T-cell (primary cell): Measurements from ENCODE around the gene FGF11. TPM values are rescaled to one million over a fixed set of nuclear protein-coding genes. Genes with fewer than 3 reads are reported as not detected.

Source experiments
- ATAC-seq, 4 experiments: fragments of 200-7000 bp in 3 of 4; fragments of 150-1000 bp in 1 of 4; cut with Tn5 transposase; replicated peaks in 1 of 4; 1 replicate in 3 of 4; 2 replicates in 1 of 4; pipeline ENCODE4 v1.10.0; 2021; ENCODE audit warnings: moderate library complexity in 3 of 4, mild to moderate bottlenecking in 2 of 4, moderate number of reproducible peaks in 1 of 4
- CTCF ChIA-PET, 2 donors: fragments of 300-600 bp; sonication (Branson Sonifier 250); formaldehyde crosslinking; loops; one replicate each; lab custom pipeline; 2022; ENCODE audit warnings: antibody characterized with exemption in 2 of 2; lab: Charles Lee
- POLR2A ChIA-PET, 2 donors: fragments of 300-600 bp; sonication (Branson Sonifier 250); formaldehyde crosslinking; loops; one replicate each; lab custom pipeline; 2022; ENCODE audit warnings: antibody characterized with exemption in 2 of 2; lab: Charles Lee
- DNase-seq, 35 experiments: peaks; one replicate each; pipeline versions ENCODE4 v3.0.0 to v3.0.0-alpha.2; 2013 to 2023
- H3K27ac ChIP-seq: one replicate; pipeline ENCODE4 v1.5.1; 2013; ENCODE audit warnings: low read length
- H3K27me3 ChIP-seq, 2 experiments: replicated peaks in 1 of 2; 1 replicate in 1 of 2; 2 replicates in 1 of 2; pipeline versions ENCODE4 v1.6.1 to v1.7.0; 2013; ENCODE audit warnings: low read length in 1 of 2, mixed read lengths in 1 of 2; ENCODE audit not compliant: control insufficient read depth in 2 of 2, insufficient read depth in 2 of 2; ENCODE audit errors: extremely low read depth in 1 of 2
- H3K36me3 ChIP-seq, 2 donors: 1 replicate in 1 of 2; 2 replicates in 1 of 2; pipeline versions ENCODE4 v1.6.1 to v1.7.0; 2013; ENCODE audit warnings: low read length in 1 of 2; ENCODE audit not compliant: control insufficient read depth in 2 of 2, insufficient read depth in 1 of 2; ENCODE audit errors: extremely low read depth in 1 of 2
- H3K4me1 ChIP-seq, 2 experiments: 1 replicate in 1 of 2; 2 replicates in 1 of 2; pipeline versions ENCODE4 v1.6.1 to v1.7.0; 2013; ENCODE audit warnings: low read length in 2 of 2, mixed read lengths in 1 of 2; ENCODE audit not compliant: insufficient read depth in 2 of 2, control insufficient read depth in 1 of 2; ENCODE audit errors: extremely low read depth in 1 of 2
- H3K4me3 ChIP-seq, 2 donors: 1 replicate in 1 of 2; 2 replicates in 1 of 2; pipeline versions ENCODE4 v1.5.1 to v1.7.0; 2013; ENCODE audit warnings: mild to moderate bottlenecking in 2 of 2, low read length in 1 of 2, moderate library complexity in 1 of 2; ENCODE audit not compliant: control insufficient read depth in 1 of 2; ENCODE audit errors: extremely low read depth in 1 of 2
- H3K9me3 ChIP-seq: 2 replicates; pipeline ENCODE4 v1.7.0; 2013
- H3K27ac Mint-ChIP-seq, 2 donors: one replicate each; pipeline ENCODE4 v1.8.0; 2020 to 2021; ENCODE audit warnings: mild to moderate bottlenecking in 2 of 2, mixed read lengths in 2 of 2
- H3K27me3 Mint-ChIP-seq, 2 donors: one replicate each; pipeline ENCODE4 v1.8.0; 2021 to 2022; ENCODE audit warnings: mixed read lengths in 2 of 2
- H3K36me3 Mint-ChIP-seq: one replicate; pipeline ENCODE4 v1.8.0; 2021; ENCODE audit warnings: mixed read lengths
- H3K4me1 Mint-ChIP-seq, 3 donors: one replicate each; pipeline ENCODE4 v1.8.0; 2020 to 2022; ENCODE audit warnings: mixed read lengths in 3 of 3, mild to moderate bottlenecking in 1 of 3
- H3K4me3 Mint-ChIP-seq, 3 donors: one replicate each; pipeline ENCODE4 v1.8.0; 2020 to 2022; ENCODE audit warnings: mild to moderate bottlenecking in 3 of 3, mixed read lengths in 3 of 3, moderate library complexity in 3 of 3
- H3K9me3 Mint-ChIP-seq, 3 donors: one replicate each; pipeline ENCODE4 v1.8.0; 2020 to 2022; ENCODE audit warnings: mixed read lengths in 3 of 3
- WGBS: methylation state at CpG from one replicate; pipeline ENCODE4 v1.1.5; 2013; ENCODE audit warnings: missing lambda C conversion rate; ENCODE audit not compliant: insufficient coverage; 5-methylcytosine and 5-hydroxymethylcytosine counted together
- total RNA-seq, 35 experiments: library from RNA in 6 of 35; stranded (reverse) in 6 of 35; fragments of 120-200 nt in 1 of 35; gene quantifications; one replicate each; pipeline versions ENCODE4 v1.2.1 to v1.2.4 and lab custom pipeline; 2013 to 2026

Gene FGF11
- total RNA-seq, 5 donors from 2014 or later (not counting 1 experiment from before 2014, with no cell fraction given) = 2.4 to 4.2 (median 3.3) TPM

GRCh38 chr17:7403977-7404736, 35.2 kb upstream of the FGF11 start, which contains the start of gene TMEM256:
Gene TMEM256 (minus strand): TSS chr17:7404097. CDS start chr17:7404084, 13 bp downstream.
- no peaks in the 10 kb centered on the region for H3K9me3 ChIP-seq
- H3K9me3 Mint-ChIP-seq = no peaks in the 10 kb centered on the region
- WGBS = under 1% methylated on average over 34 of the region's 49 CpGs
- peaks cover 3% of the 10 kb centered on the region for H3K36me3 Mint-ChIP-seq
- H3K4me1 ChIP-seq = peaks cover 2 to 32% of the 10 kb centered on the region in 2 experiments
- POLR2A ChIA-PET = interaction anchor here (0.5 to 1.0 kb wide), 7 partner anchors 10 to 213 kb away, joined by 3 to 8 read pairs (median 5); partner anchors contain the start of genes FXR2 (in 1 of the 2), GPS2 (in 1 of the 2), PLSCR3 (in 1 of the 2) and TMEM102 (in 1 of the 2)
- H3K27me3 ChIP-seq = peaks cover 0 to 8% of the 10 kb centered on the region in 2 experiments
- peaks cover 13 to 24% (median 15%) of the 10 kb centered on the region in 3 donors for H3K4me1 Mint-ChIP-seq
- no peaks in the 10 kb centered on the region for H3K36me3 ChIP-seq
- peak within 1 kb of the TSS; percentile 84 for H3K27ac ChIP-seq
- peak within 1 kb of the TSS; percentile 92 to 93 for H3K4me3 ChIP-seq
- H3K27me3 Mint-ChIP-seq = peaks cover 0 to 1% of the 10 kb centered on the region in 2 donors
- H3K4me3 Mint-ChIP-seq = peak within 1 kb of the TSS; percentile 90 to 95 (median 94)
- ATAC-seq (peak; percentile 86 to 91 (median 90)), DNase-seq (peak; percentile 87 to 98 (median 94))
- CTCF ChIA-PET = interaction anchor here in 1 of 2 donors (0.6 to 1.0 kb wide), 9 partner anchors 10 to 284 kb away, joined by 3 to 21 read pairs (median 3); partner anchors contain the start of genes PLSCR3, SAT2, TMEM102 and TP53
- peak within 1 kb of the TSS; percentile 87 to 96 for H3K27ac Mint-ChIP-seq

GRCh38 chr17:7404737-7405349, 34.5 kb upstream of the FGF11 start:
- Histone ChIP-seq H3K27ac (no peak overlapping the region), H3K36me3 (no peaks in the 10 kb centered on the region), H3K4me3 (peak overlapping the region; percentile 61 to 93), H3K27me3 (peaks cover 0 to 8% of the 10 kb centered on the region in 2 experiments), H3K9me3 (no peaks in the 10 kb centered on the region), H3K4me1 (peaks cover 2 to 32% of the 10 kb centered on the region in 2 experiments)
- H3K9me3 Mint-ChIP-seq = no peaks in the 10 kb centered on the region
- ChIA-PET CTCF (interaction anchor here in 1 of 2 donors (0.8 to 1.0 kb wide), 7 partner anchors 11 to 283 kb away, joined by 3 to 21 read pairs (median 3); partner anchors contain the start of genes PLSCR3, SAT2, TMEM102 and TP53), POLR2A (interaction anchor here in 1 of 2 donors (1.0 kb wide), 3 partner anchors 10 to 39 kb away, joined by 5 to 8 read pairs (median 6); partner anchors contain the start of genes PLSCR3 and TMEM102)
- peak in 26 of 35 experiments; percentile 54 to 84 (median 70) for DNase-seq
- 2% methylated on average over 43 of the region's 65 CpGs for WGBS
- H3K4me3 Mint-ChIP-seq = peak overlapping the region; percentile 90 to 95 (median 94)
- peaks cover 14 to 25% (median 15%) of the 10 kb centered on the region in 3 donors for H3K4me1 Mint-ChIP-seq
- ATAC-seq = peak; percentile 54 to 59 (median 57)
- peaks cover 0 to 1% of the 10 kb centered on the region in 2 donors for H3K27me3 Mint-ChIP-seq
- H3K36me3 Mint-ChIP-seq = peaks cover 3% of the 10 kb centered on the region
- H3K27ac Mint-ChIP-seq = peak overlapping the region; percentile 87 to 96

GRCh38 chr17:7405350-7406234, 33.7 kb upstream of the FGF11 start:
- Mint-ChIP-seq H3K4me1 (peaks cover 14 to 25% (median 15%) of the 10 kb centered on the region in 3 donors), H3K9me3 (no peaks in the 10 kb centered on the region), H3K4me3 (peak overlapping the region; percentile 75 to 90 (median 80)), H3K27me3 (peaks cover 0 to 1% of the 10 kb centered on the region in 2 donors), H3K27ac (peak overlapping the region in 1 of 2 donors; percentile 28), H3K36me3 (peaks cover 3% of the 10 kb centered on the region)
- Histone ChIP-seq H3K36me3 (no peaks in the 10 kb centered on the region), H3K27me3 (peaks cover 0 to 8% of the 10 kb centered on the region in 2 experiments), H3K27ac (no peak overlapping the region), H3K4me3 (peak overlapping the region; percentile 61 to 93), H3K4me1 (peaks cover 2 to 32% of the 10 kb centered on the region in 2 experiments), H3K9me3 (no peaks in the 10 kb centered on the region)
- 52% methylated on average over 23 of the region's 38 CpGs for WGBS
- ChIA-PET CTCF (no interaction called here), POLR2A (no interaction called here)
- ATAC-seq (no peak), DNase-seq (no peak)

- Histone ChIP-seq H3K4me1 (peaks cover 2 to 32% of the 10 kb centered on the region in 2 experiments), H3K27me3 (peaks cover 0 to 10% of the 10 kb centered on the region in 2 experiments), H3K27ac (no peak overlapping the region), H3K4me3 (no peak overlapping the region), H3K36me3 (no peaks in the 10 kb centered on the region), H3K9me3 (no peaks in the 10 kb centered on the region)
- DNase-seq = peak in 1 of 35 experiments; percentile 24
- ATAC-seq = no peak
- H3K9me3 Mint-ChIP-seq = no peaks in the 10 kb centered on the region
- ChIA-PET POLR2A (interaction anchor here in 1 of 2 donors (0.6 kb wide), 1 partner anchor 47 kb away, joined by 3 read pairs; no protein-coding TSS in a partner anchor), CTCF (interaction anchor here in 1 of 2 donors (0.5 kb wide), 1 partner anchor 213 kb away, joined by 3 read pairs; no protein-coding TSS in a partner anchor)
- H3K27ac Mint-ChIP-seq = peak overlapping the region in 1 of 2 donors; percentile 28
- peaks cover 14 to 25% (median 15%) of the 10 kb centered on the region in 3 donors for H3K4me1 Mint-ChIP-seq
- WGBS = 76% methylated on average over 6 of the region's 12 CpGs
- H3K4me3 Mint-ChIP-seq = peak overlapping the region; percentile 68 to 90 (median 77)
- H3K27me3 Mint-ChIP-seq = peaks cover 0 to 1% of the 10 kb centered on the region in 2 donors
- peaks cover 3% of the 10 kb centered on the region for H3K36me3 Mint-ChIP-seq
Measured at GRCh38 chr17:7406235-7406825, 33.0 kb upstream of the FGF11 start.

- peak overlapping the region; percentile 6 to 90 (median 10) for H3K4me3 Mint-ChIP-seq
- ATAC-seq (no peak), DNase-seq (no peak)
- no peaks in the 10 kb centered on the region for H3K9me3 Mint-ChIP-seq
- H3K36me3 ChIP-seq = no peaks in the 10 kb centered on the region
- CTCF ChIA-PET = interaction anchor here in 1 of 2 donors (0.5 kb wide), 1 partner anchor 213 kb away, joined by 3 read pairs; no protein-coding TSS in a partner anchor
- H3K4me1 ChIP-seq = peaks cover 2 to 32% of the 10 kb centered on the region in 2 experiments
- POLR2A ChIA-PET = interaction anchor here in 1 of 2 donors (0.6 kb wide), 1 partner anchor 47 kb away, joined by 3 read pairs; no protein-coding TSS in a partner anchor
- H3K4me3 ChIP-seq = no peak overlapping the region
- H3K9me3 ChIP-seq = no peaks in the 10 kb centered on the region
- H3K36me3 Mint-ChIP-seq = no peaks in the 10 kb centered on the region
- H3K27me3 Mint-ChIP-seq = peaks cover 0 to 1% of the 10 kb centered on the region in 2 donors
- WGBS = 93% methylated on average over 3 of the region's 13 CpGs
- peaks cover 12 to 25% (median 15%) of the 10 kb centered on the region in 3 donors for H3K4me1 Mint-ChIP-seq
- H3K27ac ChIP-seq = no peak overlapping the region
- H3K27me3 ChIP-seq = peaks cover 0 to 10% of the 10 kb centered on the region in 2 experiments
- H3K27ac Mint-ChIP-seq = no peak overlapping the region
Measured at GRCh38 chr17:7407082-7407481, 32.2 kb upstream of the FGF11 start.
